Measurements from ENCODE around the gene TBCC.
"Not testable (repeated sequence)": the region's sequence is repeated elsewhere in the genome, so short reads cannot be mapped to it uniquely, and the experiment has no call there.

TBCC gene

DNA sequence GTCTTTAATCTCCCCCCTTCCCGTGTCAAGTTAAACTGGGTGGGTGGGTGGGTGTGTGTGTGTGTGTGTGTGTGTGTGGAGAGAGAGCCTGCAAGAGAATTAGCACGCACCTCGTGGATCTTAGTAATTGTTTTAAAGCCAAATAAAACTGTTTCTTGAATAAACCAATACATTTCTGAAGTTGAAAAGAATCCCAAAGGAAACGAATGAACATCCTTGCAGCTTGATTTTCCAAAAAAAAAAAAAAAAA is 35.6 kb upstream of the TBCC start:
- H3K4me3 Mint-ChIP-seq: peak overlapping the region; percentile 94
- H3K36me3 Mint-ChIP-seq: no peaks in the 10 kb centered on the region
- H3K4me1 Mint-ChIP-seq: peaks cover 36% of the 10 kb centered on the region
- no peak for ATAC-seq (ENCODE audit: low read depth)
- H3K9me3 Mint-ChIP-seq: no peaks in the 10 kb centered on the region
- no peaks in the 10 kb centered on the region for H3K27me3 Mint-ChIP-seq
- DNase-seq (ENCODE audit: low spot score in 2 of 2): no peak
- no peak overlapping the region for H3K27ac Mint-ChIP-seq

DNA sequence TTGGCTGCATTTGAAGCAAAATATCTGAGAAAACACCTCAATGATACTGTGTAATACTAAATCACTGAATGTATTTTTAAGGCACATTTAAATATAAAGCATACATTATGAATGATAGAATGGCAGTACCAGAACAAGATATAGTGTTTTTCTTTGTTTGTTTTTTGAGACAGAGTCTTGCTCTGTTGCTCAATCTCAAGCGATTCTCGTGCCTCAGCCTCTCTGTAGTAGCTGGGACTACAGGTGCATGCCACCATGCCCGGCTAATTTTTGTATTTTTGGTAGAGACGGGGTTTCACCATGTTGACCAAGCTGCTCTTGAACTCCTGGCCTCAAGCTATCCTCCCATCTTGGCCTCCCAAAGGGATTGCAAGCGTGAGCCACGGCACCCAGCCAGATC is 33.6 kb upstream of the TBCC start:
- peaks cover 36% of the 10 kb centered on the region for H3K4me1 Mint-ChIP-seq
- no peak overlapping the region for H3K4me3 Mint-ChIP-seq
- ATAC-seq (ENCODE audit: low read depth): no peak
- no peaks in the 10 kb centered on the region for H3K27me3 Mint-ChIP-seq
- H3K9me3 Mint-ChIP-seq: no peaks in the 10 kb centered on the region
- H3K36me3 Mint-ChIP-seq: no peaks in the 10 kb centered on the region
- peak overlapping the region; percentile 70 for H3K27ac Mint-ChIP-seq
- DNase-seq (ENCODE audit: low spot score in 2 of 2): no peak

DNA sequence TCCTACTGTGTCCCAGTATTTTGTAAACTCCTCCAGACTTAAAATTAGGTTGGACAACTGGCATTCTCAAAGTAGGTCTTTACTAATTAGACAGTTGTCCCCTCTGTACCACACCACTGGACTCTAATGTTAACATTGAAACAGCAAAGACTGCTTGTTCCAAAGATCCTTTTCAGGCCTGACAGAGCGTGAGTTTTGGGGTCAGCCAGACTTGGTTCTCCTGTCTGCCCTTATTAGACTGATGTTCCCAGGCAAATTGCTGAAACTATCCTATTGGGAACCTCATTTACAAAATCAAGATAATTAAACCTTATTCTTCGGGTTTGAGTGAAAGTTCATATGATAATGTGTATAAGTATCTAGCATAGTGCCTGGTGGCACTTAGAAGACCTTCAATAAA is 32.2 kb upstream of the TBCC start:
- Mint-ChIP-seq H3K27ac (no peak overlapping the region), H3K9me3 (no peaks in the 10 kb centered on the region), H3K27me3 (no peaks in the 10 kb centered on the region), H3K4me3 (no peak overlapping the region), H3K36me3 (no peaks in the 10 kb centered on the region), H3K4me1 (peaks cover 40% of the 10 kb centered on the region)
- ATAC-seq (ENCODE audit: low read depth) (no peak), DNase-seq (ENCODE audit: low spot score in 2 of 2) (no peak)

DNA sequence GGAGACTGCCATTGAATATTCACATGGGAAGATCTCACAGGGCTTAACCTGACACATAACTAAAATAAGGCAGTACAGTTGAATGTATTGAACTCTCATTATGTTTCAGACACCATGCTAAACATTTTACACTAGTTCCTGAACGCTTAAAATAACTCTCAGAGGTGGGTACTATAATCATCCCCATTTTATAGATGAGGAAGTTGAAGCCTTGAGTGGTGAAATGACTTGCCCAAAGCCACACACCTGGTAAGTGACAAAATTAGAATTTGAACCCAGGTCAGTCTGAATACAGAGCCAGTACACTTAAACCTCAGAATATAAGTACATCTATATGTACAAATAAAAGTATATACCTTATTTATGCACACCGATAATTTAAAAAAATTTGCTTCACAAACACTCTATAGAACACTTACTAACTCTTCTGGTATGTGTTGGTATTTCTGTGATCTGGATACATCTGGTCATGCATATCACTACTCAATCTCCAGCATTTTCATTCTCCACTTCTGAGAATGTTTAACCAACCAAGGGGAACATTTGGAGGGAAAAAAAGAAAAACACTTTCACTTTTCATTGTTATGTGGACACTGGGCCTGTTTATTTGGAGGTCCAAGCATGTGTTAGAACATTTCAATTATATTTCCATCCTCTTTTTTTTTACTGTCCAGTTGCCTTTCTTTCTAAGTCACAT is 31.4 kb upstream of the TBCC start:
- peaks cover 44% of the 10 kb centered on the region for H3K4me1 Mint-ChIP-seq
- H3K36me3 Mint-ChIP-seq: peaks cover 2% of the 10 kb centered on the region
- H3K9me3 Mint-ChIP-seq: no peaks in the 10 kb centered on the region
- H3K4me3 Mint-ChIP-seq: no peak overlapping the region
- H3K27me3 Mint-ChIP-seq: no peaks in the 10 kb centered on the region
- H3K27ac Mint-ChIP-seq: peak overlapping the region; percentile 87
- no peak for DNase-seq (ENCODE audit: low spot score in 2 of 2)
- ATAC-seq (ENCODE audit: low read depth): peak; percentile 9

DNA sequence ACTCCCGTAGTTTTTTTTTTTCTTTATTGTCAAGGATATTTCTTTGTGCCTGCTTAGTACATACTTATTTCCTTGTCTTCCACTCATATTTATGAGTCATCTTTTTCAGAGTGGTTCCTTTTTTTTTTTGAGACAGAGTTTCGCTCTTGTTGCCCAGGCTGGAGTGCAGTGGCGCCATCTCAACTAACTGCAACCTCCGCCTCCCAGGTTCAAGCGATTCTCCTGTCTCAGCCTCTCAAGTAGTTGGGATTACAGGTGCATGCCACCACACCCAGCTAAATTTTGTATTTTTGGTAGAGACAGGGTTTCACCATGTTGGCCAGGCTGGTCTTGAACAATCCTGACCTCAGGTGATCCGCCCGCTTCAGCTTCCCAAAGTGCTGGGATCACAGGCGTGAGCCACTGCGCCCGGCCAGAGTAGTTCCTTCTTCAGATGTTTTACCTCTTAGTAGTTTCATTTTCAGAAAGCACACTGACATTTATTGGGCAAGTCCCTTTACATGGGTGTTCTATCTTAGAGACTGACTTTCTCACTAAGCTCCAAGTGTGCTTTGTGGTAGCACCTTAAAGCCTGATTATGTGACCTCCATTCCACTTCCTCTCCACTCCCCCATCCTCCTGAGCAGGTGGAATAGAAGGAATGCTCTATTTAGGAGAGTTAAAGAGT is 29.1 kb upstream of the TBCC start:
- Mint-ChIP-seq H3K4me3 (peak overlapping the region; percentile 81), H3K27ac (peak overlapping the region; percentile 99), H3K4me1 (peaks cover 50% of the 10 kb centered on the region)
- H3K27me3 Mint-ChIP-seq, H3K9me3 Mint-ChIP-seq, H3K36me3 Mint-ChIP-seq: not testable (repeated sequence)
- ATAC-seq (ENCODE audit: low read depth) (peak; percentile 55), DNase-seq (ENCODE audit: low spot score in 2 of 2) (peak; percentile 61 to 64)

DNA sequence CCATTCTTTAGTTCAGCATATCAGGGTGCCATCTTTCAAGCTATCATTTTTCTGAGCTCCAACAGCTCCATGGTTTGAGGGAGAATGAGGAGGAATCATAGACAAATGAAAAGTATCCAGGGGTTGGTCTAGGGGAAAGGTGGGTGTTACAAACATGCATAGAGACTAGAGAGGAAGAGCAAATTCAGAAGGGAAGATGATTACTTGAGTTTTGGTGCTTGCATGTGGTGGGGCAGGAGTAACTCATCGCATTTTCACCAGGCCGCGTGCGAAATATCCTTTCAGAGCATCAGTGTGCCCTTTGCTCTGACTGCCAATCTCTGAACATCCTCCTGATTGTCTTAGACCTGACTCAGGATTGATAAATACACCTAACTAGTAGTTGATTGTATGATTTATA is 28.3 kb upstream of the TBCC start:
- H3K27ac Mint-ChIP-seq: peak overlapping the region; percentile 99
- H3K4me1 Mint-ChIP-seq: peaks cover 49% of the 10 kb centered on the region
- peak overlapping the region; percentile 81 for H3K4me3 Mint-ChIP-seq
- no peak for ATAC-seq (ENCODE audit: low read depth)
- H3K36me3 Mint-ChIP-seq: peaks cover 2% of the 10 kb centered on the region
- no peaks in the 10 kb centered on the region for H3K27me3 Mint-ChIP-seq
- no peaks in the 10 kb centered on the region for H3K9me3 Mint-ChIP-seq
- DNase-seq (ENCODE audit: low spot score in 2 of 2): no peak

DNA sequence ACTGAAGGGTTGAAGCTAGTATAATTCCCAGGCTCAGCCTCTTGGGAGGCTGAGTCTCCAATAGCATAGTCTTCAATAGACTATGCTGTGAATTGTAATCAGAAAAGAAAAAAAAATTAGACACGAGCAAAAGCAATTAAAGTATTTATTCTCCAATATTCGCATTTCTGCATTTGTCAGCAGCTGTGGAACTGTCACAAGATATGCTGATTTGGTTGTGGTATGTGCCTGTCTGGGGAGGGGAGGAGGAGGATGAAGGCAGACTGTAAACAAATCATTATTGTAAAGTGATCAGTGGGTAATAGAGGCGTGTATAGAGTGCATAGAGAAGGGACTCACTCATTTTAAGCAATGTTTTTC is 25.8 kb upstream of the TBCC start:
- Mint-ChIP-seq H3K4me3 (peak overlapping the region; percentile 73), H3K4me1 (peaks cover 38% of the 10 kb centered on the region), H3K36me3 (peaks cover 7% of the 10 kb centered on the region), H3K27ac (peak overlapping the region; percentile 99), H3K27me3 (no peaks in the 10 kb centered on the region), H3K9me3 (no peaks in the 10 kb centered on the region)
- ATAC-seq (ENCODE audit: low read depth) (peak; percentile 11), DNase-seq (ENCODE audit: low spot score in 2 of 2) (no peak)

DNA sequence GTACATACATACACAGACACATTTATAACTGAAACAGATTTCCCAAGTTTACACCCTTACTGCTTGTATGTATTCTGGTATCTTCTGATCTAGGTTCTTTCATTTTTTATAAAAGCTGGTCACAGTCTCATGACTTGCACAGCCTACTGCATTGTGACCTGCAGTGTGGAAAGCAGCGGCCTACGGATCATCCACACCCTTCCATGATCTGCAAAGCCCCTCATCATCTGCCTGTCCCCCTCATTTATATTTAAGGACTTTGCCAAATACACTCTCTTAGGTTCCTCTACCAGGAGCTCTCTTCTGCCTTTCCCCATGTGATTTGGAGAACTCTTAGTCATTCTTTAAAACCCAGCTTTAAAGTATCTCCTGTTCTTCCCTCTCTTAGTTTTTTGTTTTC is 23.9 kb upstream of the TBCC start:
- H3K4me1 Mint-ChIP-seq: peaks cover 31% of the 10 kb centered on the region
- ATAC-seq (ENCODE audit: low read depth): no peak
- H3K27ac Mint-ChIP-seq: peak overlapping the region; percentile 99
- DNase-seq (ENCODE audit: low spot score in 2 of 2): no peak
- no peaks in the 10 kb centered on the region for H3K9me3 Mint-ChIP-seq
- no peaks in the 10 kb centered on the region for H3K27me3 Mint-ChIP-seq
- no peak overlapping the region for H3K4me3 Mint-ChIP-seq
- H3K36me3 Mint-ChIP-seq: peaks cover 8% of the 10 kb centered on the region

DNA sequence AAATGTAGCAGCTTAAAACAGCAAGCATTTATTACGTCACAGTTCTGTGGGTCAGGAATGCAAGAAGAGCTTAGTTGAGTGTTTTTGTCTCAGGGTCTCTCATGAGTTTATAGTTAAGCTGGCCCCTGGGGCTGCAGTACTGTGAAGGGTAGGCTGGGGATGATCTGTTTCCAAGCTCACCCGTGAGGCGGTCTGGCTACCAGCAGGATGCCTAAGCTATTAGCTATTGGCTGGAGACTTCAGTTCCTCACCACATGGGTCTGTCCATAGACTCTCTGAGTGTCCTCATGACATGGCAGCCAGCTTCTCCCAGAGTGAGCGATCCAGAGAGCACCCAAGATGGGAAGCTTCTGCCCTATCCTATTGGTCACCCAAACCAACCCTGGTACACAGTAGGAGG is 23.1 kb upstream of the TBCC start:
- no peak for ATAC-seq (ENCODE audit: low read depth)

DNA sequence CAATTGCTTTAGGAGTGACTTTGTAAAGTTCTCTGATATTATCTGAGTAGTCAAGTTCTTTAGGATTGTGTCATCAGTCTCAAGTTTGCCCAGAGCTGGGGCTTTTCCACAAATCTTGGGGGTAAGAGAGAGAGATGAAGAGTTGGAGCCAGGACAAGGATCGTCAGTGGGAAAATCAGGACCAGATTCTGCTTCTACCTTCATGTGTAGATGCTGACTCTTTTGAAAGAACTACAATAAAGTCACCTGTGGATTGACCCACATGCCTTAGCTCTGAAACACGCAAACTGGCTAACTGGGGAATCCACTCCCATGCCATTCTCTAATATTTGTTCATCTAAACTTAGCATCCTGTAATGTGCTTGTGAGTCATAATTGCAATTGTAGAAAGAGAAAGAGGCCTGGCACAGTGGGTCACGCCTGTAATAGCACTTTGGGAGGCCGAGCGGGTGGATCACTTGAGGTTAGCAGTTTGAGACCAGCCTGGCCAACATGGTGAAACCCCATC is 20.3 kb upstream of the TBCC start:
- no peaks in the 10 kb centered on the region for H3K9me3 Mint-ChIP-seq
- peaks cover 10% of the 10 kb centered on the region for H3K4me1 Mint-ChIP-seq
- no peak overlapping the region for H3K4me3 Mint-ChIP-seq
- no peak for ATAC-seq (ENCODE audit: low read depth)
- no peaks in the 10 kb centered on the region for H3K27me3 Mint-ChIP-seq
- H3K36me3 Mint-ChIP-seq: peaks cover 6% of the 10 kb centered on the region
- peak overlapping the region; percentile 55 for H3K27ac Mint-ChIP-seq
- no peak for DNase-seq (ENCODE audit: low spot score in 2 of 2)

More for the DNA sequence above, 23.1 kb upstream of the TBCC start:
- H3K9me3 Mint-ChIP-seq: no peaks in the 10 kb centered on the region
- peaks cover 8% of the 10 kb centered on the region for H3K36me3 Mint-ChIP-seq
- no peak overlapping the region for H3K4me3 Mint-ChIP-seq
- DNase-seq (ENCODE audit: low spot score in 2 of 2): no peak
- peak overlapping the region; percentile 99 for H3K27ac Mint-ChIP-seq
- H3K4me1 Mint-ChIP-seq: peaks cover 26% of the 10 kb centered on the region
- H3K27me3 Mint-ChIP-seq: no peaks in the 10 kb centered on the region

DNA sequence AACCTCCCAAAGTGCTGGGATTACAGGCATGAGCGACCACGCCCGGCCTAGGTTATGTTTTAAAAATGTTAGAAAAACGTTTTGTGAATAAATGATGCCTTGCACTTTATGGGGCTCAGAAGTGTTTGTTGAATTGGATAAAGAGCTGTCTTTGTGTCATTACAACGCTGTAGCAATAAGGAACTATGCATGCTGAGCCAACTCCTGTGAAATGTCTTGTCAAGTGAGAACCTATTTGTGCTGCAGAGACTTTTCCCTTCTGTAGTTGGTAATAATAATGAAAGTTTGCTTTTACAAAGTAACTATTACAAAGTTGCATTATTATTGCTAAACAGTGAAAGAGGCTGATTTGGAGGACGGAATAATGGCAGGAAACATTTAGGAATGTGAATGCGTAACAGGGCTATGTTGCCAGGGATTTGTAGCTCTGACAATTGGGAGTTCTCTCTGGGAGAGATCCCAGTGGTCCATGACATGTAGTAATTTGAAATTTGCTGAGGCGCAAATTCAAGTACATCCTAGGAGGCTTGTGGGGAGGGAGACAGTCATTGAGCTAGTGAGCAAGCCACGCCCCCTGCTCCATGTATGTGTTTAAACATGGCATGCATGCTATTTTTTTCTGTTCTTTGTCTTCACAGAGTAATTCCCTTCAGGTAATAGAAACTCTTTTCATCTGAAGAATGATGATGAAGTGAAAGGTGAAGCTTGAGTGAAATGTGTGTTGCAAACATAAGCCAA is 19.2 kb upstream of the TBCC start:
- Mint-ChIP-seq H3K4me1 (peaks cover 7% of the 10 kb centered on the region), H3K27me3 (no peaks in the 10 kb centered on the region), H3K36me3 (peaks cover 6% of the 10 kb centered on the region), H3K4me3 (no peak overlapping the region), H3K9me3 (no peaks in the 10 kb centered on the region), H3K27ac (peak overlapping the region; percentile 55)
- no peak for DNase-seq (ENCODE audit: low spot score in 2 of 2)
- ATAC-seq (ENCODE audit: low read depth): no peak

DNA sequence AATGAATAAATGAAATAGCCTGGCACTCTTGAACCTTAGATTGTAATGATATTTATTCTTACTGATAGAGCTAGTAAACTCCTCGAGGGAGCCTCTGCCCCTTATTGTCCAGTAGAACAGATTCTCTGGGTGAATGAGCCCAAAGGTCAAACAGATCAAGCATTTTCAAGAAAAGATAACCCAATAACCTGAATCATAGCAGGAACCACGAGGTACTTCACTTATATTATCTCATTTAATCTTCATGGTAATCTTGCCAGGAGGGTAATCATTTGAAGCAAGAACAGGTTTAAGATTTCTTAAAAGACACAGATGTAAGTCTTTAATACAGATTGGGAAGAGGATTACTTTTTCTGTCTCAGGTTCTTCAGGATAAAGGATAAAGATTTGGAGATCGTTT is 17.0 kb upstream of the TBCC start:
- H3K27me3 Mint-ChIP-seq: no peaks in the 10 kb centered on the region
- no peak overlapping the region for H3K27ac Mint-ChIP-seq
- peaks cover 7% of the 10 kb centered on the region for H3K4me1 Mint-ChIP-seq
- H3K9me3 Mint-ChIP-seq: no peaks in the 10 kb centered on the region
- DNase-seq (ENCODE audit: low spot score in 2 of 2) (no peak), ATAC-seq (ENCODE audit: low read depth) (no peak)
- H3K4me3 Mint-ChIP-seq: no peak overlapping the region
- peaks cover 14% of the 10 kb centered on the region for H3K36me3 Mint-ChIP-seq

DNA sequence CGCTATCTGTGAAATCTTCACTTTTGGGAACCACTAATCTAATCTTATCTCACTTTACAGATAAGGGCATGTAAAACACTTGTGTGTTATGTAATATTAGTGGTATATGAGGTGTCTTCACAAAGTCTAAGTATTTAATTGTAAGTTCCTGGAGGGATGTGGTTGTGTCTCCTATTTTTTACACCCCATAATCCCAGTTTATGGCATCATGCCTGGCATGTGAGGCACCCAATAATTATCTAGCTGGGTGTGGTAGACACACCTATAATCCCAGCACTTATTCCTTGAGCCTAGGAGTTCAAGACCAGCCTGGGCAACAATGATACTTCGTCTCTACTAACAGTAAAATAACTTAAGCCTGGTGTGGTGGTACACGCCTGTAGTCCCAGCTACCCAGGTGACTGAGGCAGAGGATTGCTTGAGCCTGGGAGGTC is 16.5 kb upstream of the TBCC start:
- H3K27me3 Mint-ChIP-seq: no peaks in the 10 kb centered on the region
- no peaks in the 10 kb centered on the region for H3K9me3 Mint-ChIP-seq
- no peak for DNase-seq (ENCODE audit: low spot score in 2 of 2)
- peaks cover 11% of the 10 kb centered on the region for H3K36me3 Mint-ChIP-seq
- peaks cover 7% of the 10 kb centered on the region for H3K4me1 Mint-ChIP-seq
- no peak overlapping the region for H3K27ac Mint-ChIP-seq
- no peak overlapping the region for H3K4me3 Mint-ChIP-seq
- ATAC-seq (ENCODE audit: low read depth): no peak

DNA sequence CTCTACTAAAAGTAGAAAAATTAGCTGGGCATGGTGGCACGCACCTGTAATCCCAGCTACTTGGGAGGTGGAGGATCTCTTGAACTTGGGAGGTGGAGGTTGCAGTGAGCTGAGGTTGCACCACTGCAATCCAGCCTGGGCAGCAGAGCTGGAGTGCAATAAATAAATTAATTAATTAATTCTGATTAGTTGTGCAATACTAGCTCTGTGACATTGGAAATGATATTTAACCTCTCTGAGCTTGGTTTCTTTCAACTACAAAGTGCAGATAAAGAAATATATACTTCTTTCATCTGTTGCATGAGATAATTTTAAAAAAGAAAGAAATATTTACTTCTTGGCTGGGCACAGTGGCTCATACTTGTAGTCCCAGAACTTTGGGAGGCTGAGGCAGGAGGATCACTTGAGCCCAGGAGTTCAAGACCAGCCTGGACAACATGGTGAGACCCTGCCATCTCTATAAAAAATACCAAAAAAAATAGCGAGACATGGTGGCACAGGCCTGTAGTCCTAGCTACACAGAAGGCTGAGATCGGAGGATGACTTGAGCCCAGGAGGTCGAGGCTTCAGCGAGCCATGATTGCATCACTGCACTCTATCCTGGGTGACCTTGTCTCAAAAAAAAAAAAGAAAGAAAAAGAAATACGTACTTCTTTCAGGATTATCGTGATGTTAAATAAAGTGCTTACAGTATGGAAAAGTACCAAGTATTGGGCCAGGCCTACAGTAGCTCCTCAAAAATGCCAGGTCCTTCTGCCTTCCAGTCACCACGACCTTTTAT is 15.6 kb upstream of the TBCC start:
- peaks cover 11% of the 10 kb centered on the region for H3K36me3 Mint-ChIP-seq
- DNase-seq (ENCODE audit: low spot score in 2 of 2) (no peak), ATAC-seq (ENCODE audit: low read depth) (no peak)
- no peak overlapping the region for H3K27ac Mint-ChIP-seq
- H3K9me3 Mint-ChIP-seq: no peaks in the 10 kb centered on the region
- H3K27me3 Mint-ChIP-seq: no peaks in the 10 kb centered on the region
- no peak overlapping the region for H3K4me3 Mint-ChIP-seq
- peaks cover 10% of the 10 kb centered on the region for H3K4me1 Mint-ChIP-seq

All from memory B cell (primary cell).